ENCODE measurements around the gene NUDT3. TPM values are rescaled to one million over a fixed set of nuclear protein-coding genes. Genes with fewer than 3 reads are reported as not detected.

Gene NUDT3
- total and polyA plus RNA-seq, 2 experiments from 2014 or later = 12.1 to 31.1 TPM

DNA sequence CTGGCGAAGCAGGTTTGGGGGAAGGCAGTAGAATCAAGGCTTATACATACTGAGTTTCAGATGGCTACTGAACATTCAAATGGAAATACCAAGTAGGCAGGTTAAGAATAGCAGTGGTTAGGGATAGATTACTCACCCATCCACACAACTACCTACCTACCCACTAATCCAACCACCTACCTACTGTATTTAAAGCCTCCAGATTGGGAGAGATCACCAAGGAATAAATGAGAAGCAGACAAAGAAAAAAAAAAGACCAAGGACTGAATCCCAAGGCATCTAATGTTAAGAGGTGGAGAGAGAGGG, 75.3 kb downstream of the NUDT3 start:
- no peaks in the 10 kb centered on the region for H3K36me3 Mint-ChIP-seq (ENCODE audit: low read depth)
- Histone ChIP-seq H4K20me1 (replicated peaks; ENCODE audit: insufficient read depth) (peaks cover 9% of the 10 kb centered on the region), H3K9me2 (ENCODE audit: insufficient read depth) (no peaks in the 10 kb centered on the region), H2AFZ (no peak overlapping the region), H3K27ac (ENCODE audit: low read depth) (no peak overlapping the region), H3K4me1 (ENCODE audit: insufficient read depth) (peaks cover 27% of the 10 kb centered on the region), H3K79me2 (replicated peaks; ENCODE audit: insufficient read depth) (peaks cover 48% of the 10 kb centered on the region), H3F3A (replicated peaks; ENCODE audit: low read depth) (no peaks in the 10 kb centered on the region; the same call in 1 of the 2 replicates), H3K4me2 (peak overlapping the region; percentile 57), H3K36me3 (ENCODE audit: insufficient read depth) (no peaks in the 10 kb centered on the region), H3K4me3 (no peak overlapping the region), H3K27me3 (ENCODE audit: insufficient read depth) (no peaks in the 10 kb centered on the region)
- TF ChIP-seq, protein P1, sequence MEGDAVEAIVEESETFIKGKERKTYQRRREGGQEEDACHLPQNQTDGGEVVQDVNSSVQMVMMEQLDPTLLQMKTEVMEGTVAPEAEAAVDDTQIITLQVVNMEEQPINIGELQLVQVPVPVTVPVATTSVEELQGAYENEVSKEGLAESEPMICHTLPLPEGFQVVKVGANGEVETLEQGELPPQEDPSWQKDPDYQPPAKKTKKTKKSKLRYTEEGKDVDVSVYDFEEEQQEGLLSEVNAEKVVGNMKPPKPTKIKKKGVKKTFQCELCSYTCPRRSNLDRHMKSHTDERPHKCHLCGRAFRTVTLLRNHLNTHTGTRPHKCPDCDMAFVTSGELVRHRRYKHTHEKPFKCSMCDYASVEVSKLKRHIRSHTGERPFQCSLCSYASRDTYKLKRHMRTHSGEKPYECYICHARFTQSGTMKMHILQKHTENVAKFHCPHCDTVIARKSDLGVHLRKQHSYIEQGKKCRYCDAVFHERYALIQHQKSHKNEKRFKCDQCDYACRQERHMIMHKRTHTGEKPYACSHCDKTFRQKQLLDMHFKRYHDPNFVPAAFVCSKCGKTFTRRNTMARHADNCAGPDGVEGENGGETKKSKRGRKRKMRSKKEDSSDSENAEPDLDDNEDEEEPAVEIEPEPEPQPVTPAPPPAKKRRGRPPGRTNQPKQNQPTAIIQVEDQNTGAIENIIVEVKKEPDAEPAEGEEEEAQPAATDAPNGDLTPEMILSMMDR (conservative IDR thresholded peaks at IDR 0.05; ENCODE audit: low read depth in 2 of 2) = no peak
- TF ChIP-seq, protein P2, sequence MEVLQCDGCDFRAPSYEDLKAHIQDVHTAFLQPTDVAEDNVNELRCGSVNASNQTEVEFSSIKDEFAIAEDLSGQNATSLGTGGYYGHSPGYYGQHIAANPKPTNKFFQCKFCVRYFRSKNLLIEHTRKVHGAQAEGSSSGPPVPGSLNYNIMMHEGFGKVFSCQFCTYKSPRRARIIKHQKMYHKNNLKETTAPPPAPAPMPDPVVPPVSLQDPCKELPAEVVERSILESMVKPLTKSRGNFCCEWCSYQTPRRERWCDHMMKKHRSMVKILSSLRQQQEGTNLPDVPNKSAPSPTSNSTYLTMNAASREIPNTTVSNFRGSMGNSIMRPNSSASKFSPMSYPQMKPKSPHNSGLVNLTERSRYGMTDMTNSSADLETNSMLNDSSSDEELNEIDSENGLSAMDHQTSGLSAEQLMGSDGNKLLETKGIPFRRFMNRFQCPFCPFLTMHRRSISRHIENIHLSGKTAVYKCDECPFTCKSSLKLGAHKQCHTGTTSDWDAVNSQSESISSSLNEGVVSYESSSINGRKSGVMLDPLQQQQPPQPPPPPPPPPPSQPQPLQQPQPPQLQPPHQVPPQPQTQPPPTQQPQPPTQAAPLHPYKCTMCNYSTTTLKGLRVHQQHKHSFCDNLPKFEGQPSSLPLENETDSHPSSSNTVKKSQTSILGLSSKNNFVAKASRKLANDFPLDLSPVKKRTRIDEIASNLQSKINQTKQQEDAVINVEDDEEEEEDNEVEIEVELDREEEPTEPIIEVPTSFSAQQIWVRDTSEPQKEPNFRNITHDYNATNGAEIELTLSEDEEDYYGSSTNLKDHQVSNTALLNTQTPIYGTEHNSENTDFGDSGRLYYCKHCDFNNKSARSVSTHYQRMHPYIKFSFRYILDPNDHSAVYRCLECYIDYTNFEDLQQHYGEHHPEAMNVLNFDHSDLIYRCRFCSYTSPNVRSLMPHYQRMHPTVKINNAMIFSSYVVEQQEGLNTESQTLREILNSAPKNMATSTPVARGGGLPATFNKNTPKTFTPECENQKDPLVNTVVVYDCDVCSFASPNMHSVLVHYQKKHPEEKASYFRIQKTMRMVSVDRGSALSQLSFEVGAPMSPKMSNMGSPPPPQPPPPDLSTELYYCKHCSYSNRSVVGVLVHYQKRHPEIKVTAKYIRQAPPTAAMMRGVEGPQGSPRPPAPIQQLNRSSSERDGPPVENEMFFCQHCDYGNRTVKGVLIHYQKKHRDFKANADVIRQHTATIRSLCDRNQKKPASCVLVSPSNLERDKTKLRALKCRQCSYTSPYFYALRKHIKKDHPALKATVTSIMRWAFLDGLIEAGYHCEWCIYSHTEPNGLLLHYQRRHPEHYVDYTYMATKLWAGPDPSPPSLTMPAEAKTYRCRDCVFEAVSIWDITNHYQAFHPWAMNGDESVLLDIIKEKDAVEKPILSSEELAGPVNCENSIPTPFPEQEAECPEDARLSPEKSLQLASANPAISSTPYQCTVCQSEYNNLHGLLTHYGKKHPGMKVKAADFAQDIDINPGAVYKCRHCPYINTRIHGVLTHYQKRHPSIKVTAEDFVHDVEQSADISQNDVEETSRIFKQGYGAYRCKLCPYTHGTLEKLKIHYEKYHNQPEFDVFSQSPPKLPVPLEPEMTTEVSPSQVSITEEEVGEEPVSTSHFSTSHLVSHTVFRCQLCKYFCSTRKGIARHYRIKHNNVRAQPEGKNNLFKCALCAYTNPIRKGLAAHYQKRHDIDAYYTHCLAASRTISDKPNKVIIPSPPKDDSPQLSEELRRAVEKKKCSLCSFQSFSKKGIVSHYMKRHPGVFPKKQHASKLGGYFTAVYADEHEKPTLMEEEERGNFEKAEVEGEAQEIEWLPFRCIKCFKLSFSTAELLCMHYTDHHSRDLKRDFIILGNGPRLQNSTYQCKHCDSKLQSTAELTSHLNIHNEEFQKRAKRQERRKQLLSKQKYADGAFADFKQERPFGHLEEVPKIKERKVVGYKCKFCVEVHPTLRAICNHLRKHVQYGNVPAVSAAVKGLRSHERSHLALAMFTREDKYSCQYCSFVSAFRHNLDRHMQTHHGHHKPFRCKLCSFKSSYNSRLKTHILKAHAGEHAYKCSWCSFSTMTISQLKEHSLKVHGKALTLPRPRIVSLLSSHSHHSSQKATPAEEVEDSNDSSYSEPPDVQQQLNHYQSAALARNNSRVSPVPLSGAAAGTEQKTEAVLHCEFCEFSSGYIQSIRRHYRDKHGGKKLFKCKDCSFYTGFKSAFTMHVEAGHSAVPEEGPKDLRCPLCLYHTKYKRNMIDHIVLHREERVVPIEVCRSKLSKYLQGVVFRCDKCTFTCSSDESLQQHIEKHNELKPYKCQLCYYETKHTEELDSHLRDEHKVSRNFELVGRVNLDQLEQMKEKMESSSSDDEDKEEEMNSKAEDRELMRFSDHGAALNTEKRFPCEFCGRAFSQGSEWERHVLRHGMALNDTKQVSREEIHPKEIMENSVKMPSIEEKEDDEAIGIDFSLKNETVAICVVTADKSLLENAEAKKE (CRISPR knock-in tag; IDR thresholded peaks at IDR 0.05) = no peak
- TF ChIP-seq, protein P3, sequence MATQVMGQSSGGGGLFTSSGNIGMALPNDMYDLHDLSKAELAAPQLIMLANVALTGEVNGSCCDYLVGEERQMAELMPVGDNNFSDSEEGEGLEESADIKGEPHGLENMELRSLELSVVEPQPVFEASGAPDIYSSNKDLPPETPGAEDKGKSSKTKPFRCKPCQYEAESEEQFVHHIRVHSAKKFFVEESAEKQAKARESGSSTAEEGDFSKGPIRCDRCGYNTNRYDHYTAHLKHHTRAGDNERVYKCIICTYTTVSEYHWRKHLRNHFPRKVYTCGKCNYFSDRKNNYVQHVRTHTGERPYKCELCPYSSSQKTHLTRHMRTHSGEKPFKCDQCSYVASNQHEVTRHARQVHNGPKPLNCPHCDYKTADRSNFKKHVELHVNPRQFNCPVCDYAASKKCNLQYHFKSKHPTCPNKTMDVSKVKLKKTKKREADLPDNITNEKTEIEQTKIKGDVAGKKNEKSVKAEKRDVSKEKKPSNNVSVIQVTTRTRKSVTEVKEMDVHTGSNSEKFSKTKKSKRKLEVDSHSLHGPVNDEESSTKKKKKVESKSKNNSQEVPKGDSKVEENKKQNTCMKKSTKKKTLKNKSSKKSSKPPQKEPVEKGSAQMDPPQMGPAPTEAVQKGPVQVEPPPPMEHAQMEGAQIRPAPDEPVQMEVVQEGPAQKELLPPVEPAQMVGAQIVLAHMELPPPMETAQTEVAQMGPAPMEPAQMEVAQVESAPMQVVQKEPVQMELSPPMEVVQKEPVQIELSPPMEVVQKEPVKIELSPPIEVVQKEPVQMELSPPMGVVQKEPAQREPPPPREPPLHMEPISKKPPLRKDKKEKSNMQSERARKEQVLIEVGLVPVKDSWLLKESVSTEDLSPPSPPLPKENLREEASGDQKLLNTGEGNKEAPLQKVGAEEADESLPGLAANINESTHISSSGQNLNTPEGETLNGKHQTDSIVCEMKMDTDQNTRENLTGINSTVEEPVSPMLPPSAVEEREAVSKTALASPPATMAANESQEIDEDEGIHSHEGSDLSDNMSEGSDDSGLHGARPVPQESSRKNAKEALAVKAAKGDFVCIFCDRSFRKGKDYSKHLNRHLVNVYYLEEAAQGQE (IDR thresholded peaks at IDR 0.05; ENCODE audit: unreplicated experiment) = no peak
- no peak for TF ChIP-seq NANOG (IDR thresholded peaks at IDR 0.05; ENCODE audit: borderline replicate concordance)
- no peak for TF ChIP-seq JUNB (IDR thresholded peaks at IDR 0.05; ENCODE audit: unreplicated experiment)
- TF ChIP-seq CREB1 (CRISPR knock-in tag; IDR thresholded peaks at IDR 0.05; ENCODE audit: low read depth) = no peak
- TF ChIP-seq STAT1 (IDR thresholded peaks at IDR 0.05; ENCODE audit: unreplicated experiment) = no peak
- no peak for TF ChIP-seq ZNF114 (CRISPR knock-in tag; IDR thresholded peaks at IDR 0.05)
- TF ChIP-seq, protein P4, sequence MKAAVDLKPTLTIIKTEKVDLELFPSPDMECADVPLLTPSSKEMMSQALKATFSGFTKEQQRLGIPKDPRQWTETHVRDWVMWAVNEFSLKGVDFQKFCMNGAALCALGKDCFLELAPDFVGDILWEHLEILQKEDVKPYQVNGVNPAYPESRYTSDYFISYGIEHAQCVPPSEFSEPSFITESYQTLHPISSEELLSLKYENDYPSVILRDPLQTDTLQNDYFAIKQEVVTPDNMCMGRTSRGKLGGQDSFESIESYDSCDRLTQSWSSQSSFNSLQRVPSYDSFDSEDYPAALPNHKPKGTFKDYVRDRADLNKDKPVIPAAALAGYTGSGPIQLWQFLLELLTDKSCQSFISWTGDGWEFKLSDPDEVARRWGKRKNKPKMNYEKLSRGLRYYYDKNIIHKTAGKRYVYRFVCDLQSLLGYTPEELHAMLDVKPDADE (IDR thresholded peaks at IDR 0.05) = no peak
- TF ChIP-seq ZNF331 (CRISPR knock-in tag; IDR thresholded peaks at IDR 0.05; ENCODE audit: low read depth) = no peak
- TF ChIP-seq EZH2 (IDR thresholded peaks at IDR 0.05; ENCODE audit: low read depth, unreplicated experiment) = no peak
- no peak for TF ChIP-seq EZH2phosphoT487 (IDR thresholded peaks at IDR 0.05; ENCODE audit: unreplicated experiment)
- TF ChIP-seq POLR2AphosphoS5 (IDR thresholded peaks at IDR 0.05; ENCODE audit: low read depth) = no peak
- H3K4me3 Mint-ChIP-seq = no peak overlapping the region
- peak; percentile 82 for ATAC-seq
- no peaks in the 10 kb centered on the region for H3K9me3 Mint-ChIP-seq
- DNase-seq (ENCODE audit: low spot score) = no peak
- peaks cover 29% of the 10 kb centered on the region for H3K4me1 Mint-ChIP-seq
- H3K27ac Mint-ChIP-seq = no peak overlapping the region
- peaks cover 7% of the 10 kb centered on the region for H3K27me3 Mint-ChIP-seq (ENCODE audit: insufficient read depth, low read depth, poor library complexity)
